ENCODE results near the gene FAM174C. TPM values are rescaled to one million over a fixed set of nuclear protein-coding genes. Genes with fewer than 3 reads are reported as not detected.

Gene FAM174C
- total RNA-seq, 1 experiment from 2014 or later, result 59.4 TPM

- no peak for TF ChIP-seq USF2 (CRISPR knock-in tag; IDR thresholded peaks at IDR 0.05)
- TF ChIP-seq PRDM15 (CRISPR knock-in tag; IDR thresholded peaks at IDR 0.05), result no peak
- no peak for TF ChIP-seq ZNF317 (CRISPR knock-in tag; IDR thresholded peaks at IDR 0.05; ENCODE audit: borderline replicate concordance, low read depth)
- no peak for TF ChIP-seq JAZF1 (CRISPR knock-in tag; IDR thresholded peaks at IDR 0.05)
- no peak for TF ChIP-seq JUN (CRISPR knock-in tag; IDR thresholded peaks at IDR 0.05)
- TF ChIP-seq ATF1 (CRISPR knock-in tag; IDR thresholded peaks at IDR 0.05), result no peak
- TF ChIP-seq ARID4B (CRISPR knock-in tag; IDR thresholded peaks at IDR 0.05; ENCODE audit: borderline replicate concordance), result peak; percentile 46; the same call in 1 of the 2 replicates
- TF ChIP-seq ZBTB21 (CRISPR knock-in tag; IDR thresholded peaks at IDR 0.05; ENCODE audit: borderline replicate concordance), result no peak
- TF ChIP-seq E2F5 (CRISPR knock-in tag; IDR thresholded peaks at IDR 0.05), result no peak
- TF ChIP-seq SMAD3 (CRISPR knock-in tag; IDR thresholded peaks at IDR 0.05; ENCODE audit: borderline replicate concordance), result no peak
- no peak for TF ChIP-seq GTF2I (CRISPR knock-in tag; conservative IDR thresholded peaks at IDR 0.05)
- TF ChIP-seq CTCF (IDR thresholded peaks at IDR 0.05), result no peak
- TF ChIP-seq GRHL2 (CRISPR knock-in tag; IDR thresholded peaks at IDR 0.05; ENCODE audit: insufficient replicate concordance, severe bottlenecking), result no peak
- no peak for TF ChIP-seq ZNF263 (CRISPR knock-in tag; IDR thresholded peaks at IDR 0.05; ENCODE audit: low read depth)
- TF ChIP-seq ETV6 (CRISPR knock-in tag; IDR thresholded peaks at IDR 0.05), result no peak; the same call in 1 of the 2 replicates
- TF ChIP-seq FOXP4 (CRISPR knock-in tag; IDR thresholded peaks at IDR 0.05), result 0 out of 2 replicates have a peak, but pooled peaks have one; percentile 12
- TF ChIP-seq ATF2 (CRISPR knock-in tag; IDR thresholded peaks at IDR 0.05; ENCODE audit: borderline replicate concordance, low read depth), result no peak
- TF ChIP-seq MYBL2 (CRISPR knock-in tag; IDR thresholded peaks at IDR 0.05), result 0 out of 2 replicates have a peak, but pooled peaks have one; percentile 34
- peak; percentile 13; the same call in 1 of the 2 replicates for TF ChIP-seq FOXK1 (CRISPR knock-in tag; IDR thresholded peaks at IDR 0.05)
- no peak for TF ChIP-seq RORB (CRISPR knock-in tag; IDR thresholded peaks at IDR 0.05)
- no peak for TF ChIP-seq CDX4 (CRISPR knock-in tag; IDR thresholded peaks at IDR 0.05; ENCODE audit: borderline replicate concordance)
- TF ChIP-seq CREB1 (CRISPR knock-in tag; IDR thresholded peaks at IDR 0.05), result no peak
Measured at GRCh38 chr19:1248139-1248785, 27.1 kb upstream of the FAM174C start, which contains the start of gene MIDN (continued).

Measured in WTC11 (cell line).